Measurements from ENCODE around the gene C5orf34. TPM values are rescaled to one million over a fixed set of nuclear protein-coding genes. Genes with fewer than 3 reads are reported as not detected.
"Not testable (repeated sequence)": the region's sequence is repeated elsewhere in the genome, so short reads cannot be mapped to it uniquely, and the experiment has no call there.

The C5orf34 gene
- total RNA-seq, 1 donor from 2014 or later = 0.53 TPM

GRCh38 chr5:43551731-43552130 lies 36.8 kb upstream of the C5orf34 start:
- Histone ChIP-seq H3K27me3 (ENCODE audit: control insufficient read depth, insufficient read depth, low read length) (no peaks in the 10 kb centered on the region), H3K4me3 (ENCODE audit: low read depth, low read length) (no peak overlapping the region), H3K36me3 (ENCODE audit: control insufficient read depth, insufficient read depth, low read length) (peaks cover 8% of the 10 kb centered on the region)
- FAIRE-seq (no peak), DNase-seq (ENCODE audit: low read depth) (no peak)
- no peak for TF ChIP-seq CTCF (IDR thresholded peaks at IDR 0.05; ENCODE audit: insufficient read depth, low read length, severe bottlenecking)

DNA sequence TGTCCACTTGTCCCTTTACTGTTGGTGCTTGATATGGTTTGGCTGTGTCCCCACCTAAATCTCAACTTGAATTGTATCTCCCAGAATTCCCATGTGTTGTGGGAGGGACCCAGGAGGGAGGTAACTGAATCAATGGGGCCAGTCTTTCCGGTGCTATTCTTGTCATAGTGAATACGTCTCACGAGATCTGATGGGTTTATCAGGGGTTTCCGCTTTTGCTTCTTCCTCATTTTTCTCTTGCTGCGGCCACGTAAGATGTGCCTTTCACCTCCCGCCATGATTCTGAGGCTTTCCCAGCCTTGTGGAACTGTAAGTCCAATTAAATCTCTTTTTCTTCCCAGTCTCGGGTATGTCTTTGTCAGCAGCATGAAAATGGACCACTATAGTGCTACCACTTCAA lies 34.3 kb upstream of the C5orf34 start:
- not testable (repeated sequence) for H3K27me3 ChIP-seq (ENCODE audit: control insufficient read depth, insufficient read depth, low read length); FAIRE-seq; DNase-seq (ENCODE audit: low read depth); H3K4me3 ChIP-seq (ENCODE audit: low read depth, low read length)
- H3K36me3 ChIP-seq (ENCODE audit: control insufficient read depth, insufficient read depth, low read length) = peaks cover 11% of the 10 kb centered on the region

DNA sequence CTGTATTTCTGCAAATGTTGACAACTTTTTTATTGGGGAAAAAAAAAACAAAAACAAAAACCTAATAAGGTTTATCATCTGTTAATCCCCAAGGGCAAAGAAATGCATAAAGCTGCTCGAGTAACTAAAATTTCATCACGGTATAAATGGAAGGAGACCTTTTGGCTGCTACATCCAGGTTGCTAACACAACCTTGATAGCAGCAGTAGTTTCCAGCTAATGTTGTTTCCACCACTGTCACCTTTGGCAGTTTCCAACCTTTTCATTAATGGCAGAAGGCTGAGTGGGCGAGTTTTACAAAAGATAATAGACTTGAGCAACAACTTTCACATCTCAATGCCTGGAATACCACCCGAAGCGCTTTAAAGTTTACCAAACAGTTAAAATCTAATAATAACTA lies 33.4 kb upstream of the C5orf34 start:
- DNase-seq (ENCODE audit: low read depth) = no peak
- TF ChIP-seq CTCF (IDR thresholded peaks at IDR 0.05; ENCODE audit: insufficient read depth, low read length, severe bottlenecking) = no peak
- peaks cover 11% of the 10 kb centered on the region for H3K36me3 ChIP-seq (ENCODE audit: control insufficient read depth, insufficient read depth, low read length)
- no peak overlapping the region for H3K4me3 ChIP-seq (ENCODE audit: low read depth, low read length)
- no peak for FAIRE-seq
- no peaks in the 10 kb centered on the region for H3K27me3 ChIP-seq (ENCODE audit: control insufficient read depth, insufficient read depth, low read length)

DNA sequence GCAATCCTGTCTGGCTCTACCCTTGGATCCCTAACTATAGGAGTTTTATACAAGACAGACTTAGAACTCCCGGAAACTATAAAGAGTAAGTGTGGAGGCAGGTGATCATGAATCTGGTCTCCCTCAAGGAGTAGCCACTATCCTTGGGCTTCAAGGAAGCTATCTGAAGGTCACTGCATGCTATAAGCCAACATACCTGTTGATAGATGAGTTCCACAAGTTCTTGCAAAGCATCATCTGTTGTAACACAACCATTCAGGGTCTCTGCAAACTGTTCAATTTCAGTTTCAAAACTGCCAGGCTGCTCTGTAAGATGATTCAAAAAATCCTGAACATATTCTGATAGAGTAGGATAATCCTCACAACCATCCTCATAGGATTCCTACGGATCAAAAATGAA lies 32.6 kb upstream of the C5orf34 start:
- Histone ChIP-seq H3K4me3 (ENCODE audit: low read depth, low read length) (no peak overlapping the region), H3K27me3 (ENCODE audit: control insufficient read depth, insufficient read depth, low read length) (no peaks in the 10 kb centered on the region), H3K36me3 (ENCODE audit: control insufficient read depth, insufficient read depth, low read length) (peaks cover 11% of the 10 kb centered on the region)
- no peak for DNase-seq (ENCODE audit: low read depth)
- FAIRE-seq = no peak
- TF ChIP-seq CTCF (IDR thresholded peaks at IDR 0.05; ENCODE audit: insufficient read depth, low read length, severe bottlenecking) = no peak

- Histone ChIP-seq H3K36me3 (ENCODE audit: control insufficient read depth, insufficient read depth, low read length) (peaks cover 12% of the 10 kb centered on the region), H3K27me3 (ENCODE audit: control insufficient read depth, insufficient read depth, low read length) (no peaks in the 10 kb centered on the region), H3K4me3 (ENCODE audit: low read depth, low read length) (no peak overlapping the region)
- no peak for DNase-seq (ENCODE audit: low read depth)
- no peak for TF ChIP-seq CTCF (IDR thresholded peaks at IDR 0.05; ENCODE audit: insufficient read depth, low read length, severe bottlenecking)
- FAIRE-seq = no peak
Observed at GRCh38 chr5:43543434-43543833, 28.5 kb upstream of the C5orf34 start.

GRCh38 chr5:43540746-43541145 lies 25.8 kb upstream of the C5orf34 start:
- peaks cover 3% of the 10 kb centered on the region for H3K36me3 ChIP-seq (ENCODE audit: control insufficient read depth, insufficient read depth, low read length)
- no peak for TF ChIP-seq CTCF (IDR thresholded peaks at IDR 0.05; ENCODE audit: insufficient read depth, low read length, severe bottlenecking)
- FAIRE-seq (no peak), DNase-seq (ENCODE audit: low read depth) (no peak)
- H3K4me3 ChIP-seq (ENCODE audit: low read depth, low read length) = no peak overlapping the region
- H3K27me3 ChIP-seq (ENCODE audit: control insufficient read depth, insufficient read depth, low read length) = no peaks in the 10 kb centered on the region

All from bronchial epithelial cell (primary cell).